HG03342 (cell line): ENCODE results near the gene RPGRIP1L.

Experiments
- ATAC-seq: cut with Tn5 transposase; IDR thresholded peaks from one replicate; pipeline ENCODE4 v1.9.1; 2021; ENCODE audit warnings: mild to moderate bottlenecking, moderate library complexity; ENCODE audit not compliant: unreplicated experiment

RPGRIP1L gene

GRCh38 chr16:53608094-53608493, 95.6 kb downstream of the RPGRIP1L start:
- no peak for ATAC-seq

GRCh38 chr16:53605831-53606400, 97.7 kb downstream of the RPGRIP1L start:
- no peak for ATAC-seq

- ATAC-seq, result no peak
These were observed 98.3 kb downstream of the RPGRIP1L start for GRCh38 chr16:53605356-53605755.

- ATAC-seq, result no peak
These were observed 101.7 kb downstream of the RPGRIP1L start for GRCh38 chr16:53601961-53602360.

- ATAC-seq, result no peak
These were observed 103.0 kb downstream of the RPGRIP1L start for GRCh38 chr16:53600616-53601015.

- ATAC-seq, result no peak
These were observed 103.5 kb downstream of the RPGRIP1L start for GRCh38 chr16:53600126-53600525.

- no peak for ATAC-seq
These were observed 104.1 kb downstream of the RPGRIP1L start for GRCh38 chr16:53599548-53599947.

- no peak for ATAC-seq
These were observed 105.0 kb downstream of the RPGRIP1L start for GRCh38 chr16:53598511-53599275.

GRCh38 chr16:53597776-53598175, 105.9 kb downstream of the RPGRIP1L start:
- ATAC-seq, result no peak

- ATAC-seq, result no peak
These were observed 115.5 kb downstream of the RPGRIP1L start for GRCh38 chr16:53588081-53588648.

- no peak for ATAC-seq
These were observed 120.3 kb downstream of the RPGRIP1L start for GRCh38 chr16:53583401-53583800.

- ATAC-seq, result no peak
These were observed 121.9 kb downstream of the RPGRIP1L start for GRCh38 chr16:53581784-53582183.

- ATAC-seq, result no peak
These were observed 123.4 kb downstream of the RPGRIP1L start for GRCh38 chr16:53580038-53580802.

GRCh38 chr16:53576904-53577303, 126.8 kb downstream of the RPGRIP1L start:
- ATAC-seq, result no peak

- no peak for ATAC-seq
These were observed 127.4 kb downstream of the RPGRIP1L start for GRCh38 chr16:53576210-53576609.

GRCh38 chr16:53571763-53572162, 131.9 kb downstream of the RPGRIP1L start:
- no peak for ATAC-seq

- ATAC-seq, result no peak
These were observed 137.0 kb downstream of the RPGRIP1L start for GRCh38 chr16:53566552-53567245.

GRCh38 chr16:53565296-53565863, 138.3 kb downstream of the RPGRIP1L start:
- ATAC-seq, result no peak

- no peak for ATAC-seq
These were observed 140.2 kb downstream of the RPGRIP1L start for GRCh38 chr16:53563426-53563825.

GRCh38 chr16:53561101-53561888, 142.4 kb downstream of the RPGRIP1L start:
- ATAC-seq, result no peak
